NCI-H82 (cell line): ENCODE measurements around the gene CAP2.
"Not testable (repeated sequence)": the region's sequence is repeated elsewhere in the genome, so short reads cannot be mapped to it uniquely, and the experiment has no call there.

Source experiments
- DNase-seq: peaks from one replicate; lab custom pipeline; 2025; lab: John Stamatoyannopoulos, UW

The CAP2 gene

DNA sequence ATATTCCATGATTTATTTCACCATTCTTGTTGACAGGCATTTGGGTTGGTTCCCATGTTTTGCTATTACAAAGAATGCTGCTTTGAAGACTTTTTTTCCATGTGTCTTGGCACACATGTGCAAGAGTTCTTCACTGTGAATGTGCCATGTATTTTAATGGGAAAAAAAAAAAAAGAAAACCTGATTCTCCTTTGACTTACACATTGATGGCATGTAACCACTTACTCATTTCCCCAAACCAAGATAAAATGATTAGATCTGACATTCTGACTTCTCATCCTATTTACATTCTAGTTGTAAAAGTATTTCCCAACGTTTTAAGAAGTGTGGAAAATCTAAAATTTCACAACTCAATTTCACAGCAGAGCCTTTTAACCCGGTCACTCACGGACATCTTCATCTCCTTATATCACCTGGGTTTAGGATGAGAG, 4.4 kb downstream of the CAP2 start:
- DNase-seq: no peak

DNA sequence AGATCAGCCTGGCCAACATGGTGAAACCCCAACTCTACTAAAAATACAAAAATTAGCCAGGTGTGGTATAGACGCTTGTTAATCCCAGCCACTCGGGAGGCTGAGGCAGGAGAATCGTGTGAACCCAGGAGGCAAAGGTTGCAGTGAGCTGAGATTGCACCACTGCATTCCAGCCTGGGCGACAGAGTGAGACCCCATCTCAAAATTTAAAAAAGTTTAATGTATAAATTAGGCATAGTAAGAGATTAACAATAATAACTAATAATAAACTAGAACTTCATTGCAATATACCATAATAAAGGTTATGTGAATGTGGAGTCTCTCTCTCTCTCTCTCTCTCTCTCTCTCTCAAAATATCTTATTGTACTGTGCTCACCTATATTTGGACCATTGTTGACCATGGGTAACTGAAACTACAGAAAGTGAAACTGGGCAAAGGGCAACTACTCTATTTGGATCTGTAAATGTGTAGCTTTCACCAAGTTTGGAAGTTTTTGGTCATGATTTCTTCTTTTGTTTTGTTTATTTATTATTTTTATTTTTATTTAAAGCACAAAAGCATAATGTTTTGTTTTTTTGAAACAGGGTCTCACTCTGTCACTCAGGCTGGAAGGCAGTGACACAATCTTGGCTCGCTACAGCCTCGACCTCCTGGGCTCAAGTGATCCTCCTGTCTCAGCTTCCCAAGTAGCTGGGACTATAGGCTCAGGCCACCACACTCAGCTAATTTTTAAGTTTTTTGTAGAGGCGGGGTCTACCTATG, 12.0 kb downstream of the CAP2 start:
- DNase-seq: not testable (repeated sequence)

DNA sequence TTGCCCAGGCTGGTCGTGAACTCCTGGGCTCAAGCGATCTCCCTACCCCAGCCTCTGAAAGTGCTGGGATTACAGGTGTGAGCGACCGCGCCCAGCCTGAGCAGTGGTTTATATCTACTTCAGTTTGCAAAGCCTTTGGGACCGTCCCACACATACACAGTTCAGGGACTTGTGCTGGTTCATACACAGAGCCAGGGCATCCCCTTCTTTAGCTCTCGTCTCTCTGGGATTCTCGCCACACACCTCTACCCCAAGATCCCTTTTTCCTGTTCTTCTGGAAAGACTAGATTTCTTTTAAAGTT, 12.5 kb downstream of the CAP2 start:
- no peak for DNase-seq

DNA sequence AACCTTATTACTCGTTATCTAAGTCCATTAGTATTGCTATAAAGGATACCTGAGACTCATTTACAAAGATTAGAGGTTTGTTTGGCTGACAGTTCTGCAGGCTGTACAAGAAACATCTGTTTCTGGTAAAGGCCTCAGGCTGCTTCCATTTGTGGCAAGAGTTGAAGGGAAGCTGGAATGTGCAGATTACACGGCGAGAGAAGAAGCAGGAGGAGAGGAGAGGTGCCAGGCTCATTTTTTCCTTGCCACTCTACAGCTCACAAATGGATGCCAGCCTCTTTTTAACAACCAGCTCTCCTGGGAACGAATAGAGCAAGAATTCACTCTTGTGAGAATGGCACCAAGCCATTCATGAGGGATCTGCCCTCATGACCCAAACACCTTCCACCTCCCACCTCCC, 14.7 kb downstream of the CAP2 start:
- DNase-seq: no peak

DNA sequence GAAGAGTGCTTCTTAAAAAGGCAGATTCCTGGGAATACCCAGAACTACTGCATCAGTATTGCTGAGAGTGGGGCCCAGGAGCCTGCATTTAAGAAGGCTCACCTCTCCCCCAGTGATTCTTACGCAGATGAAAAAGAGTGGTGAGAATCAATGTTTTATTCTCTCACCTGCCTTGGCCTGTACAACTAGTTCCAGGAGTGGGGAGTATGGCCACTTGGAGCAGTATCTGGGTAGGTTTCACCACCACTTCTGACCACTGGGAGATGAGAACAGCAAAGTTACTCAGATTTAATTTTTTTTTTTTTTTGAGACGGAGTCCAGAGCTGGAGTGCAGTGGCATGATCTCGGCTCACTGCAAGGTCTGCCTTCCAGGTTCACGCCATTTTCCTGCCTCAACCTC, 16.9 kb downstream of the CAP2 start:
- DNase-seq: no peak

DNA sequence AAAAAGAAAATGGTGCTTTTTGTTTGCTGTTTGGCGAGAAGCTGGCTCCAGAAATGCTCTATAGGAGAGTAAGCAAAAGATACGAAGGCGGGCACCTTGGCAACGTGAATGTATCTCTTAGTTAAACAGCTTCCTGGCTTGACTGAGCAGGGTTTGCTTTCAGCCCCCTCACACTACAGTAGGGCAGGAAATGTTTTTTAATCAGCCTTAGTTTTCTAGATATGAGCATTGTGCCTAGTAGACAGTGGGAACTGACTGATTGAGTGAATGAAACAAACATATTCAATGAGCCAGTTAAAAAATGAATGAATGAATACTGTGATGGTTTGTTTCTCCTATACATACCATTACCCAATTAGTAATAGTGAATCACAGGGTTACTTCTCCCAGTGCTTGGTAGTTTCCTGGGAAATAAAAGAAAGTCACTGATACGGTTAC, 19.9 kb downstream of the CAP2 start:
- DNase-seq: no peak

DNA sequence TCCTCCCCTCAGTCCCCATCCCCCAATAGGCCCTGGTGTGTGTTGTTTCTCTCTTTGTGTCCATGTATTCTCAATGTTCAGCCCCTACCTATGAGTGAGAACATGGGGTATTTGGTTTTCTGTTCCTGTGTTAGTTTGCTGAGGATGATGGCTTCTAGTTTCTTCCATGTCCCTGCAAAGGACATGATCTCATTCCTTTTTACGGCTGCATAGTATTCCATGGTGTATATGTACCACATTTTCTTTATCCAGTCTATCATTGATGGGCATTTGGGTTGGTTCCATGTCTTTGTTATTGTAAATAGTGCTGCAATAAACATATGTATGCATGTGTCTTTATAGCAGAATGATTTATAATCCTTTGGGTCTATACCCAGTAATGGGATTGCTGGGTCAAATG, 21.0 kb downstream of the CAP2 start:
- DNase-seq: not testable (repeated sequence)

DNA sequence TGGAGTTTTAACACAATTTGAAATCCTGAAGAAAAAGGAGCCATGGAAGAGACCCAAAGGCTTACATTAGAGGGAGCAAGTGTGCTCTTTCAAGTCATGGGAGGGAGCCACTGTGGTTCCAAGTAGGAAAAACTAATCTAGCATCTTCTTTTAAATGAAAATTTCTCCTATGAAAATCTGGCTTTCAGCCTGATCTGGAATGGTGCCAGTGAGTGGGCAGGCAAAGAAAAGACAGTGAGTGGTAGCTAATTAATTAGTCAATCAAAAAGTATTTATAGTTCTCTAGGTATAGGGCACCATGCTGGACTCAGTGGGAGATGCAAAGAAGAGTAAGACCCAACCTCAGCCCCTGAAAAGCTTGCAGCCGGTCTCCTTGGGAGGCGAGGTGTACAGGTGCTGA, 21.9 kb downstream of the CAP2 start:
- DNase-seq: no peak

DNA sequence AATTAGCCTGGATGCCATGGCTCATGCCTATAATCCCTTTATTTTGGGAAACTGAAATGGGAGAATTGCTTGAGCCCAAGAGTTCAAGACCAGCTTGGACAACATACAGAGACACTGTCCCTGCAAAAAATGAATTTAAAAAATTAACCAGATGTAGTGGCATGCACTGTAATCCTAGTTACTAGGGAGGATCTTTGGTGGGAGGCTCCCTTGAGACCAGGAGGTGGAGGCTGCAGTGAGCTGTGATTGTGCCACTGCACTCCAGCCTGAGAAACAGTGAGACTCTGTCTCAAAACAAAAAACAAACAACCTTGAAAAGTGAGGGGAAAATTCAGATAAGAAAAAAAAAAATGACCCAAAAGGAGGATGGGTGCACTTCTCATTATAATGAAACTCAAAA, 23.4 kb downstream of the CAP2 start:
- DNase-seq: no peak

DNA sequence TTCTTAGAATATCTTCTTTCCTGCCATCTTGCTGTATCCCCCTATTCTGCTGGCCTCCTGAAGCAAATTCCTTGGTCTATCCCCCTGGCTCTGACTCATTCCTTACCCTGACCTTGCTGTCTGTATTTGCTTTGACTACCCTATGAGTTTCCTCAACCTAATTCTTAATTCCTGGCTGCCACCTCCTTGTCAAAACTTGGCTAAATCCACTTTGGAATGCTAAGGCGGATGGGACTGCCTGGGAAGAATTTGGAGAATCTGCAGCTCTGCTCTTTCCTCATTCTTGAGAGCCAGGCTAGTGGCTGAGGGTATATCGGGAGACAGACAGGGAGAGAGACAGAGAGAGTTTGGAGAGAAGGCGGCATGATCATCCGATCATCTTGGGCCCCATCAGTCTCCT, 24.4 kb downstream of the CAP2 start:
- no peak for DNase-seq

DNA sequence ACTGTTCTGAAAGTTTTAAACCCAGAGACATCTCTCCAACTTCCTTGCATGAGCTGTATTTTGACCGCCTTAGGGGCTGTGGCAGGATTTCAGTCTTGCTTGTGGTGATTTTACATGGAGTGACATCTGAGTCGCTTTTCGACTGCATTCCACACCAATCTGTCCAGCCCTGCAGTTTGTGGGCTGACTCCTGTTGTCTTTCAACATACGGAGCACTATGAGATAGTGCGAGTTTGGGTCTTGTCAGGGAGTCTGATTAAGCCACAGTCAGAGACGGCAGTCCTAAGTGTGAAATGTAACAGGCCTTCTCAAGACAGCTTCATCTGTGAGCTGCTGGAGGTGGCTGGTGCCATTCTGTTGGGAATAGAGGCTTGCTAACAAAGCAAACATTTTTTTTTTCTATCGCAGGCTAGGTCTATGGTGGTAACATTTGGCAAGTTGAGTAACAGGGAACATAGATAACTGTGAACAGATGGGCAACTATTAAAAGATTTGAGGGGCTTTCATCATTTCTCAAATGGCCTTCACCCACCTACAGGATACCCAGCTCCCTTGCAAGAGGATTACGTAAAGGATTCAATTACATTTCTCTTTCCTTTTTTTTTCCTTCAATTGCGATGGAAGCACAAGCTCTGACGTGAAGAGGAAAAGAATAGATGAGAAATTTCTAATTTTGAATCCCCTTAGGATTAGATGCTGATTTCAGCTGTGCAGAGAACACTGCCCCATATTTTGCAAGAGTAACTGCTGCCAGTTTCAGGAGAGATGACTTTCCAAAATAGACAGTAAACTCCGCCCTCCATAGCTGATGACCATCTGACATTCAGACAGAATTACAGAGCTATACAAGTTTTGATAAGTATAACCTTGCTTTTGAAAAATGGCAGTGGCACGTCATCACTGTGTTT, 25.1 kb downstream of the CAP2 start:
- peak; percentile 79 for DNase-seq

DNA sequence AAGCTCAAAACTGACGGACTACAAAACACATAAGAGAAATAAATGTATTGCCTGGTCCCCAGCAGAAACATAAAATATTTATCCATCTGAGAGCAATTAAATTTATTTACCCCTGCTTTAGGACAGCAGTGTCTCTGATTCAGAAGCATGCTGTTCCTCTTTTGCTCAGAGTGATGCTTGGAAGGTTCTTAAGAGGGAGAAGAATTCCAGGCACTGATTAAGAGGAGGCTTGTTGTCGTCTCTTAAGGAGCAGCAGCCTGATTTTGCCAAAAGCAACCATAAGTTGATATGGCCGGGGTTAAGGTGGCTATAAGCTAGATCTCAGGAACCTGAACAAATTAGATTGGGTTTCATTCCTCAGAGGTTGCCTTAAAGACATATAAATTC, 25.8 kb downstream of the CAP2 start:
- DNase-seq: no peak

DNA sequence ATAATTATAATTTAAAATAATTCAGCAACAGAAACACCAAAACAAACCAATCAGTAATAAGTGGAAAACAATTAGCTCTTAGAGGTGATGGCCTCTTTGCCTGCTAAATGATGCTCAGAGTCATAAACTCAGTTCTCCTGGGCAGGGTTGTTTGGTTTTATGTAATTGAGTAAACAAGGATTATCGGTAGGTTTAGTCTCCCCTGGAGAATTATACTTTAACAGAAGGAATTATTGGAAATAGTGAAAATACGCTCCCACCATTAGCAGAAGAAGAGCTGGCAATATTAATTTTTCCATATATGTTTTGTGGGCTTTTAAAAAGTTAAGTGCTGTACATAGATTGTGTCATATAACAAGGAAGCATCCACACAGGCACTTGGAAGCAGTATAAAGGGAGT, 27.0 kb downstream of the CAP2 start:
- no peak for DNase-seq

DNA sequence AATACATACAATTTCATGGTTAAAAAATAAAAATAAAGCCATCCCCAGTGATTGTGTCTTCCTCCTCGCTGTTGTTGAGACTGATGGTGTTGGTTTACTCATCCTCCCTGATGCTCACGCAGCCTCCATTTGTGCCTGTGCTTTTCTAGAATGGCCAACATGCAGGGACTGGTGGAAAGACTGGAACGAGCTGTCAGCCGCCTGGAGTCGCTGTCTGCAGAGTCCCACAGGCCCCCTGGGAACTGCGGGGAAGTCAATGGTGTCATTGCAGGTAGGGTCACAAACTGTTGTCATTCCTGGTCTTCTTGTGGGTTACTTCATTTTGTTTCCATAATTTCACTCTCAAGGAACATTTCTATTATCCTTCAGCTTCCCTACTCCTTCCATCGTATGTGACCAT, 28.0 kb downstream of the CAP2 start:
- DNase-seq: no peak

DNA sequence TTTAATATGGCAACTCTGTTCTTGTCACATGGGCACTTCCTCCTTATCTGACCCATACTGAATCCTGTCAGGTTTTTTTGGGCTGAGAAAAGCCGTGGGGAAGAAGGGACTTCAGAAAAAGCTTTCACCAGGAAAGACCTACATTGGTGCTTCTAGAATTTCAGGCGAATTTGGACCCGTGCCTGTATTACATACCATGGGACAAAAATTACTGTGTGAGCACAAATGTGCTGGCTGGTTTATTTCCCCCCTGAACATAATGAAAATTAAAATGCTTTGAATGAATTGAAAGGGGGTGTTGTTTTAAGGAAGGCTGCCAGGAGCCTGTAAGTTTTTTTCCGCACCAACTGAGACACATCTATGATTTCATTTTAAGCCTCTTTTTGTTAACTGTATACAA, 29.6 kb downstream of the CAP2 start:
- no peak for DNase-seq

DNA sequence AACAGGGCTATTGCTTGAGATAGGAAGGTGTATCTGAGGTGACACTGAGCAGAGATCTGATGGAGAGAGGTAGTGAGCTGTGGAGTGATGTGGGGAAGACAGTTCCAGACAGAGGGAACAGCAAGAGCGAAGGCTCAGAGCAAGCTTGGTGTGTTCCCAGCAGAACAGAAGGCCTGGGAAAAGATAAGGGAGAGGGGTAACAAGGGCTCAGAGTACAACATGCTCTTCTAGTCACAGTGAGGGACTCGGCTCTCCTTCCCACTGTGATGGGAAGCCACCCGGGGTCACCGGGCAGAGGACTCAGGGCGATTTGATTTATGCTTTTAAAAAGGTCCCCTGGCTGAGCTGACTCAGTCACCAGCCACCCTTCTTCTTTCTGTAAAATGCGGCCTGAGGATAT, 33.7 kb downstream of the CAP2 start:
- no peak for DNase-seq

DNA sequence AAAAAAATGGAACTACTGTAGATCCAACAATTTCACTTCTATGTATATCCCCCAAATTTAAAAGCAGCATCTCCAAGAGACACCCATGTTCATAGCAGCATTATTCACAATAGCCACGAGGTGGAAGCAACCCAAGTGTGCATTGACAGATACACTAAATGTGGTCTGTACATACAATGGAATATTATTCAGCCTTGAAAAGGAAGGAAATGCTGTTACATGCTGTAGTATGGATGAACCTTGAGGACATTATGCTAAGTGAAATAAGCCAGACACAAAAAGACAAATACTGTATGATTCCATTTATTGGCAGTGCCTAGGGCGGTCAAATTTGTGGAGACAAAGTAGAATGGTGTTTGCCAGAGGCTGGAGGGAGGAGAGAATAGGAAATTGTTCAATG, 34.2 kb downstream of the CAP2 start:
- DNase-seq: no peak

DNA sequence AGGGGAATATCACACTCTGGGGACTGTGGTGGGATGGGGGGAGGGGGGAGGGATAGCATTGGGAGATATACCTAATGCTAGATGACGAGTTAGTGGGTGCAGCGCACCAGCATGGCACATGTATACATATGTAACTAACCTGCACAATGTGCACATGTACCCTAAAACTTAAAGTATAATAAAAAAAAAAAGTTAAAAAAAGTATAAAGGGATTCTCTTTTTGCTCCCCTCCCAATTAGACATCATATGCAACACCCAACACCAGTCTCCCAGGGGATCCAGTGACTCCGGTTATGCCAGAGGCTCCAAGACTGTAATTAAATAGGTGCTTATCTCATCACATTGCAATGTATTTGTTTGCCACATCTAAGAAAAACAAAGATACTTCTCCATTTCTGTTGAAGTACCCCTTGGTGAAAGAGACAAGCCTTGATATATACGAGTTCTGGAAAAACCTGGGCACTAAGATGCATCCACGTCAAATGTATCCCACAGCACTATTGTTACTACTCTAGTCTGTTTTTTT, 35.3 kb downstream of the CAP2 start:
- DNase-seq: peak; percentile 30

DNA sequence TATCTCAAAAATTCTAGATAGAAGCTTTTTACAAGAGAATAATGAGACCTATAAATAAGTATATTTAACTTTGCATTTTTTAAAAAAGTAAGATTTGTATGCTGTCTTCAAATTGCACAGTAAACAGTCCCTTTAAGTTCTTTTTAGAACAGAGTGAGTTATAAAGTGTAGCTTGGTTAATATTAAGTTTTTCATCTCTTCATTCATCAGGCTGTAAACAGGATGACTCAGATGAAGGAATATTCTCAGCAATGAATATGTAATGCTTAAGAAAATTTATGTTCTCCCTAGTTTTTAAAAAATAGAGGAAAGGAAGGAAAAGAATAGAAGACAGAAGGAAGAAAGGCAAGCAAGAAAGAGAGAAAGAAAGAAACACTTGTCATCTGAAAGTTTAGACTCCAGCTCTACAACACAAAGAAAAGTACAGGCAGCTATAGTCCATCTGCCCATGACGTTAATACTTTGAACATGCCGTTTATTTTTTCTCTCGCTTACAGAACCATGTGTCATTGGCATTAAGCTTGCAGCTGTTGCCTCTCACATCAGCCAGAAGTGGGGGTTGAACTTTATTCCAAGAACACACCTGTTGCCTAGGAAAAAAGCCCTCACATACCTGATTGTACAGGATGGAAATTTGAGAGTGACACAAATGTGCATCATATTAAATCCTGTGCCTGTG, 36.1 kb downstream of the CAP2 start:
- DNase-seq: peak; percentile 96

DNA sequence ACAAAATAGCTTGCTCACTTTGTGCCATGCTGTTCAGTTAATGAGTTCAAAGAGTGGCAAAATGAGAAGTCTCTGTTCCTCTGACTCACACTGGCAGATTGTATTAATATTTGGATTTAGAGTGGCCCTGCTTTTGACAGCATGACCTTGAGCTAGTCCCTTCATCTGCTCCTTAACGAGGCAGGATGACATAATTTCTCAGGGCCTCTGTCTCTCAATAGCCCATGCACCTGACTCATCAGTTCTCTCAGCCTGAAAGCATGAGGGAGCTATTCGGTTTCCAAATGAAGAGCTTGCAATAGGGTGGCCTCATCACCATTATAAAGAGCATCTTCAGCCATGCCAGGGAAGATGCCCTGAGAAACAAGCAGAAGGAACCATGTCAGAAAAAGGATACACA, 38.2 kb downstream of the CAP2 start:
- DNase-seq: peak; percentile 20

DNA sequence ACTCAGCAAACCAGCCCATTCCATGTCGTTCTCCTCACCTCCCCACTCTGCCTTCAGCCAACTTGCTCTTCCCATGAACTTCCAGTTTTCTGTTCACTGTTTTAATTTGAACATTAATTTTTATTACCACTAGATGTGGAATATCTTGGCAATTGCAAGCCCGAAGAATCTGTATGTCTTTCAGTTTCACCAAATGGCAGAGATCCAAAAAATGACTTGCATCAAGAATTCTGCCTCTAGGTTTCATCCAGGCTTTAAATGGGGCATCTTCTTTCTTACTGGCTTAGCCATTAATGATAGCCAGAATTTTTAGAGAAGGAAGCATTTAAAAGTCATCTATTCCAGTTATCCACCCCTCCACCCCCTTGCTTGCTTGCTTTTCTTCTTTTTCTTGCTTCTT, 39.0 kb downstream of the CAP2 start:
- DNase-seq: no peak

DNA sequence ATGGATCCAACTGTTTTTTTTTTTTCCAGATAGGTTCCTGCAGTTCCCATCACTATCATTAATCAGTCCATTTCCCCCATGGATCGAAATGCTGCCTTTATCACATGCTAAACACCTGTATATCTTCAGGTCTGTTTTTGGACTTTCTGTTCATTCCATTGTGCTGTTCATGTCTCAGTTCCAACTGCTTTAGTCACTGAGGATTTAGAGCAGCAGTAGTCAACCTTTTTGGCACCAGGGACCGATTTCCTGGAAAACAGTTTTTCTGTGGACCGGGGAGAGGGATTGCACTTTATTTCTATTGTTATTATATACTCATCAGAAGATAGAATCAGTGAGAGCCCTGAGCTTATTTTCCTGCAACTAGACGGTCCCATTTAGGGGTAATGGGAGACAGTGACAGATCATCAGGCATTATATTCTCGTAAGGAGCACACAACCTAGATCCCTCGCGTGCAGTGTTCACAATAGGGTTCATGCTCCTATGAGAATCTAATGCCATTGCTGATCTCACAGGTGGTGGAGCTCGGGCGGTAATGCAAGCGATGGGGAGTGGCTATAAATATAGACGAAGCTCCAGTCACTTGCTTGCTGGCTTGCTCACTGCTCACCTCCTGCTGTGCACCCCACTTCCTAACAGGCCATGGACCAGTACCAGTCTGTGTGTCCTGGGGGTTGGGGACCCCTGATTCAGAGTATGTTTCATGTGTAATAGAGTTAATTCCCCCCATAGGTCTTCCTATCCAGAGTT, 46.0 kb downstream of the CAP2 start:
- no peak for DNase-seq
